SK-N-SH (cell line): ENCODE data around the gene TRPM8. TPM values are rescaled to one million over a fixed set of nuclear protein-coding genes. Genes with fewer than 3 reads are reported as not detected.
A peak's percentile ranks its signal among the peaks of the same experiment; 100 is the strongest.

Source experiments
- CTCF ChIA-PET: fragments of 300-600, 350-600 bp; formaldehyde crosslinking; extraction: SDS; loops from one replicate; lab custom pipeline; 2021; lab: Yijun Ruan, JAX
- POLR2A ChIA-PET: fragments of 350-600 bp; sonication (Branson Sonifier 250); formaldehyde crosslinking; extraction: SDS; loops from one replicate; lab custom pipeline; 2020; ENCODE audit warnings: antibody characterized with exemption, inconsistent platforms; lab: Yijun Ruan, JAX
- DNase-seq: peaks from one replicate; pipeline ENCODE4 v3.0.0; 2012
- H2AFZ ChIP-seq: fragments of 200-600 bp; sonication (generic); 2 replicates; pipeline ENCODE4 v1.8.1; 2016; ENCODE audit warnings: antibody characterized with exemption, mild to moderate bottlenecking, low read depth
- H3F3A ChIP-seq: fragments of 200-600 bp; sonication (generic); replicated peaks from 2 replicates; pipeline ENCODE3; 2016; ENCODE audit warnings: antibody characterized with exemption, mild to moderate bottlenecking; ENCODE audit not compliant: insufficient read depth
- H3K27ac ChIP-seq, 2 experiments: fragments of 200-500 bp in 1 of 2; fragments of 200-600 bp in 1 of 2; sonication (Bioruptor generic) in 1 of 2; sonication (generic), shearing (Covaris generic) in 1 of 2; 2 replicates each; pipeline versions ENCODE4 v1.5.1 to v1.6.1; 2014 to 2016; ENCODE audit warnings: low read depth in 2 of 2, inconsistent platforms in 1 of 2, low read length in 1 of 2, mild to moderate bottlenecking in 1 of 2, mixed read lengths in 1 of 2
- H3K27me3 ChIP-seq: fragments of 200-600 bp; sonication (generic), shearing (Covaris generic); 2 replicates; pipeline ENCODE4 v1.6.1; 2016; ENCODE audit warnings: mixed run types; ENCODE audit not compliant: insufficient read depth
- H3K36me3 ChIP-seq, 2 experiments: fragments of 200-500 bp in 1 of 2; fragments of 200-600 bp in 1 of 2; sonication (Bioruptor generic) in 1 of 2; sonication (generic) in 1 of 2; replicated peaks in 1 of 2; 2 replicates each; pipeline versions ENCODE3 to v1.5.1; 2014 to 2016; ENCODE audit warnings: low read length in 1 of 2, mild to moderate bottlenecking in 1 of 2; ENCODE audit not compliant: insufficient read depth in 2 of 2, control insufficient read depth in 1 of 2
- H3K4me1 ChIP-seq, 2 experiments: fragments of 200-500 bp in 1 of 2; fragments of 200-600 bp in 1 of 2; sonication (Bioruptor generic) in 1 of 2; sonication (generic), shearing (Covaris generic) in 1 of 2; 2 replicates each; pipeline versions ENCODE4 v1.5.1 to v1.6.1; 2014 to 2016; ENCODE audit warnings: low read depth in 1 of 2, low read length in 1 of 2, mixed run types in 1 of 2; ENCODE audit not compliant: insufficient read depth in 2 of 2, control insufficient read depth in 1 of 2
- H3K4me2 ChIP-seq: fragments of 200-600 bp; sonication (generic), shearing (Covaris generic); 2 replicates; pipeline ENCODE4 v1.6.1; 2017; ENCODE audit warnings: mixed run types
- H3K4me3 ChIP-seq, 2 experiments: fragments of 200-500 bp in 1 of 2; fragments of 200-600 bp in 1 of 2; sonication (Bioruptor generic) in 1 of 2; sonication (generic), shearing (Covaris generic) in 1 of 2; 2 replicates each; pipeline versions ENCODE4 v1.5.1 to v1.8.1; 2014 to 2016; ENCODE audit warnings: low read depth in 2 of 2, inconsistent platforms in 1 of 2, low read length in 1 of 2, mild to moderate bottlenecking in 1 of 2, mixed read lengths in 1 of 2, moderate library complexity in 1 of 2
- H3K79me2 ChIP-seq: fragments of 200-600 bp; sonication (generic); 2 replicates; pipeline ENCODE4 v1.8.1; 2017; ENCODE audit warnings: mild to moderate bottlenecking; ENCODE audit not compliant: insufficient read depth
- H3K9ac ChIP-seq: fragments of 200-600 bp; sonication (generic); 2 replicates; pipeline ENCODE4 v1.6.1; 2017; ENCODE audit warnings: mixed run types
- H3K9me2 ChIP-seq: fragments of 200-600 bp; sonication (generic); 2 replicates; pipeline ENCODE4 v1.6.1; 2017; ENCODE audit warnings: mixed run types
- H3K9me3 ChIP-seq: fragments of 200-600 bp; sonication (generic); 2 replicates; pipeline ENCODE4 v1.6.1; 2017; ENCODE audit warnings: mixed run types, mild to moderate bottlenecking, moderate library complexity
- H4K20me1 ChIP-seq: fragments of 200-600 bp; sonication (generic); 2 replicates; pipeline ENCODE4 v1.6.1; 2017; ENCODE audit warnings: mild to moderate bottlenecking, mixed run types; ENCODE audit not compliant: insufficient read depth
- CHD2 ChIP-seq: fragments of 150-350 bp; IDR thresholded peaks from 2 replicates; pipeline ENCODE4 v1.6.1; 2018; ENCODE audit warnings: low read length; ENCODE audit not compliant: partially characterized antibody
- ELF1 ChIP-seq: IDR thresholded peaks from 2 replicates; pipeline ENCODE4 v1.4.0; 2012
- EP300 ChIP-seq, 2 experiments: IDR thresholded peaks; 2 replicates each; pipeline versions ENCODE4 v1.4.0 to v1.6.1; 2012; ENCODE audit warnings: borderline replicate concordance in 1 of 2, low read depth in 1 of 2, low read length in 1 of 2
- EZH2phosphoT487 ChIP-seq: fragments of 200-600 bp; sonication (generic); IDR thresholded peaks from 2 replicates; pipeline ENCODE4 v1.6.1; 2017; ENCODE audit warnings: low read depth, mixed run types, mild to moderate bottlenecking, antibody characterized with exemption, moderate library complexity, borderline replicate concordance
- FOSL2 ChIP-seq: IDR thresholded peaks from 2 replicates; pipeline ENCODE4 v1.4.0; 2012; ENCODE audit warnings: low read depth, mild to moderate bottlenecking, moderate library complexity, borderline replicate concordance
- GABPA ChIP-seq: IDR thresholded peaks from 2 replicates; pipeline ENCODE4 v1.4.0; 2012; ENCODE audit warnings: low read depth, mild to moderate bottlenecking
- MEF2A ChIP-seq: IDR thresholded peaks from 2 replicates; pipeline ENCODE4 v1.4.0; 2012; ENCODE audit warnings: low read depth, borderline replicate concordance
- MXI1 ChIP-seq: IDR thresholded peaks from 2 replicates; pipeline ENCODE4 v1.6.1; 2012; ENCODE audit warnings: mild to moderate bottlenecking, low read depth, low read length, improper control_type of control experiment
- POLR2AphosphoS5 ChIP-seq: IDR thresholded peaks from 2 replicates; pipeline ENCODE4 v1.6.1; 2012; ENCODE audit warnings: low read depth, low read length
- RCOR1 ChIP-seq: fragments of 150-350 bp; IDR thresholded peaks from 2 replicates; pipeline ENCODE4 v1.6.1; 2017; ENCODE audit warnings: antibody characterized with exemption, low read length
- RFX5 ChIP-seq: IDR thresholded peaks from 2 replicates; pipeline ENCODE4 v1.6.1; 2012; ENCODE audit warnings: mild to moderate bottlenecking, improper control_type of control experiment, low read length
- RXRA ChIP-seq: IDR thresholded peaks from 2 replicates; pipeline ENCODE4 v1.4.0; 2012; ENCODE audit warnings: low read depth, mild to moderate bottlenecking, borderline replicate concordance
- SIN3A ChIP-seq: IDR thresholded peaks from 2 replicates; pipeline ENCODE4 v1.6.1; 2012; ENCODE audit warnings: low read depth, mild to moderate bottlenecking, low read length, moderate library complexity, borderline replicate concordance
- SMC3 ChIP-seq: IDR thresholded peaks from 2 replicates; pipeline ENCODE4 v1.6.1; 2012; ENCODE audit warnings: low read depth, low read length, improper control_type of control experiment
- TAF1 ChIP-seq: IDR thresholded peaks from 2 replicates; pipeline ENCODE4 v1.6.1; 2012; ENCODE audit warnings: low read depth, mild to moderate bottlenecking, low read length, moderate library complexity, borderline replicate concordance
- TCF12 ChIP-seq: IDR thresholded peaks from 2 replicates; pipeline ENCODE4 v1.4.0; 2012
- TEAD4 ChIP-seq: IDR thresholded peaks from 2 replicates; pipeline ENCODE4 v1.4.0; 2012; ENCODE audit warnings: mild to moderate bottlenecking, borderline replicate concordance; ENCODE audit not compliant: insufficient read depth
- WGBS: methylation state at CpG from one replicate; pipeline ENCODE4 v1.1.6; 2017; ENCODE audit warnings: low lambda C conversion rate; 5-methylcytosine and 5-hydroxymethylcytosine counted together
- polyA plus RNA-seq, 3 experiments: library from polyadenylated mRNA; depleted of rRNA; stranded (reverse); fragments of >200 nt; gene quantifications; 2 replicates each; pipeline ENCODE4 v1.2.3, GENCODE V29; 2012
- TF ChIP-seq, protein P1 (sequence below): fragments of 200-600 bp; sonication (generic); IDR thresholded peaks from 2 replicates; pipeline ENCODE4 v1.6.1; 2017; ENCODE audit warnings: antibody characterized with exemption, mild to moderate bottlenecking, moderate library complexity
- TF ChIP-seq, protein P2 (sequence below): fragments of 150-350 bp; IDR thresholded peaks from 2 replicates; pipeline ENCODE4 v1.6.1; 2017; ENCODE audit warnings: antibody characterized with exemption, low read length, low read depth, borderline replicate concordance
- TF ChIP-seq, protein P3 (sequence below): IDR thresholded peaks from 2 replicates; pipeline ENCODE4 v1.4.0; 2012; ENCODE audit warnings: low read depth
- TF ChIP-seq, protein P4 (sequence below): IDR thresholded peaks from 2 replicates; pipeline ENCODE4 v1.4.0; 2012; ENCODE audit warnings: low read depth, borderline replicate concordance
- TF ChIP-seq, protein P5 (sequence below): fragments of 150-350 bp; IDR thresholded peaks from 2 replicates; pipeline ENCODE4 v1.6.1; 2016; ENCODE audit warnings: mild to moderate bottlenecking, low read depth, low read length
- TF ChIP-seq, protein P6 (sequence below): IDR thresholded peaks from 2 replicates; pipeline ENCODE4 v1.4.0; 2012; ENCODE audit warnings: low read depth, borderline replicate concordance

The TRPM8 gene
- polyA plus RNA-seq, 1 of the 3 experiments (the other 2 are of a cell fraction) = 0.85 TPM

DNA sequence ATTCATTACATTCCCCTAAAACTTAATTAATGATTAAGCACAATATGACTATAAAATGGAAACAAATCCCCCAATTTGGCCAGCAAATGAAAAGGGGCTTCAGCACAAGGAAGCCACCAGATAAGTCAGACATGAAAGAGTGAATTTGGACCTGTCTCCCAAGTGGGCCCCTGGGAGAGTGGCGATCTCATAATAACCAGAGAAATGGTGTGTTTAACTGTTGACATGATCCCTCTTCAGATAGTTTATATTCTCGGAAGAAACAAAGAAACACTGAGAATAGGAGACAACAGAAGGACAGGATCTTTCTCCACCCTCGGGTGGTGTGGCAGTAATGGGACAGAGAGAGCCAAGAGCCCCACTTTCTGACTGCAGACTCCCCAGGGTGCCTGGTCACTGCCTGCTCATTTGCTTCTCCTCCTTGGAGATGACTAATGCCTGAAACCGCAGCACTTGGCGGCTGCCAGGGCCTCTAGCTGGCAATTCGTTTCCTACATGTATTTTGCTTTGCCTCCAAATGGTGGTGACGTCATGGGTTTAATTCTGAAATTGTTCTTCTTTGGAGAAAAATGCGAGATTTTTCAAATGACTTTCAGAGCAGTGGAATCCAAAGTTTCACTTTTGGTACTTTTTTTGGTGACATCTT, 86.9 kb downstream of the TRPM8 start (continued):
- TF ChIP-seq, protein P1, sequence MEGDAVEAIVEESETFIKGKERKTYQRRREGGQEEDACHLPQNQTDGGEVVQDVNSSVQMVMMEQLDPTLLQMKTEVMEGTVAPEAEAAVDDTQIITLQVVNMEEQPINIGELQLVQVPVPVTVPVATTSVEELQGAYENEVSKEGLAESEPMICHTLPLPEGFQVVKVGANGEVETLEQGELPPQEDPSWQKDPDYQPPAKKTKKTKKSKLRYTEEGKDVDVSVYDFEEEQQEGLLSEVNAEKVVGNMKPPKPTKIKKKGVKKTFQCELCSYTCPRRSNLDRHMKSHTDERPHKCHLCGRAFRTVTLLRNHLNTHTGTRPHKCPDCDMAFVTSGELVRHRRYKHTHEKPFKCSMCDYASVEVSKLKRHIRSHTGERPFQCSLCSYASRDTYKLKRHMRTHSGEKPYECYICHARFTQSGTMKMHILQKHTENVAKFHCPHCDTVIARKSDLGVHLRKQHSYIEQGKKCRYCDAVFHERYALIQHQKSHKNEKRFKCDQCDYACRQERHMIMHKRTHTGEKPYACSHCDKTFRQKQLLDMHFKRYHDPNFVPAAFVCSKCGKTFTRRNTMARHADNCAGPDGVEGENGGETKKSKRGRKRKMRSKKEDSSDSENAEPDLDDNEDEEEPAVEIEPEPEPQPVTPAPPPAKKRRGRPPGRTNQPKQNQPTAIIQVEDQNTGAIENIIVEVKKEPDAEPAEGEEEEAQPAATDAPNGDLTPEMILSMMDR = no peak
- no peak; the same call in 1 of the 2 replicates for TF ChIP-seq RXRA
- TF ChIP-seq, protein P2, sequence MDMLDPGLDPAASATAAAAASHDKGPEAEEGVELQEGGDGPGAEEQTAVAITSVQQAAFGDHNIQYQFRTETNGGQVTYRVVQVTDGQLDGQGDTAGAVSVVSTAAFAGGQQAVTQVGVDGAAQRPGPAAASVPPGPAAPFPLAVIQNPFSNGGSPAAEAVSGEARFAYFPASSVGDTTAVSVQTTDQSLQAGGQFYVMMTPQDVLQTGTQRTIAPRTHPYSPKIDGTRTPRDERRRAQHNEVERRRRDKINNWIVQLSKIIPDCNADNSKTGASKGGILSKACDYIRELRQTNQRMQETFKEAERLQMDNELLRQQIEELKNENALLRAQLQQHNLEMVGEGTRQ = no peak
- no peak for TF ChIP-seq EZH2phosphoT487
- 0 out of 2 replicates have a peak, but pooled peaks have one; percentile 28 for TF ChIP-seq POLR2AphosphoS5
- peak in 1 of 2 experiments; percentile 89; a peak in 2 of 4 replicates for TF ChIP-seq EP300 (IDR thresholded peaks at IDR 0.05; ENCODE audit: borderline replicate concordance in 1 of 2, low read depth in 1 of 2, low read length in 1 of 2)
- TF ChIP-seq FOSL2 = peak; percentile 92
- TF ChIP-seq, protein P3, sequence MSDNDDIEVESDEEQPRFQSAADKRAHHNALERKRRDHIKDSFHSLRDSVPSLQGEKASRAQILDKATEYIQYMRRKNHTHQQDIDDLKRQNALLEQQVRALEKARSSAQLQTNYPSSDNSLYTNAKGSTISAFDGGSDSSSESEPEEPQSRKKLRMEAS = peak; percentile 82
- peak; percentile 81 for TF ChIP-seq TCF12
- TF ChIP-seq, protein P4, sequence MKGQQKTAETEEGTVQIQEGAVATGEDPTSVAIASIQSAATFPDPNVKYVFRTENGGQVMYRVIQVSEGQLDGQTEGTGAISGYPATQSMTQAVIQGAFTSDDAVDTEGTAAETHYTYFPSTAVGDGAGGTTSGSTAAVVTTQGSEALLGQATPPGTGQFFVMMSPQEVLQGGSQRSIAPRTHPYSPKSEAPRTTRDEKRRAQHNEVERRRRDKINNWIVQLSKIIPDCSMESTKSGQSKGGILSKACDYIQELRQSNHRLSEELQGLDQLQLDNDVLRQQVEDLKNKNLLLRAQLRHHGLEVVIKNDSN = no peak
- TF ChIP-seq MXI1 = no peak
- TF ChIP-seq SIN3A = 0 out of 2 replicates have a peak, but pooled peaks have one; percentile 50
- TF ChIP-seq SMC3 = no peak
- TF ChIP-seq GABPA = no peak
- TF ChIP-seq ELF1 = 0 out of 2 replicates have a peak, but pooled peaks have one; percentile 38
- 0 out of 2 replicates have a peak, but pooled peaks have one; percentile 31 for TF ChIP-seq TEAD4

DNA sequence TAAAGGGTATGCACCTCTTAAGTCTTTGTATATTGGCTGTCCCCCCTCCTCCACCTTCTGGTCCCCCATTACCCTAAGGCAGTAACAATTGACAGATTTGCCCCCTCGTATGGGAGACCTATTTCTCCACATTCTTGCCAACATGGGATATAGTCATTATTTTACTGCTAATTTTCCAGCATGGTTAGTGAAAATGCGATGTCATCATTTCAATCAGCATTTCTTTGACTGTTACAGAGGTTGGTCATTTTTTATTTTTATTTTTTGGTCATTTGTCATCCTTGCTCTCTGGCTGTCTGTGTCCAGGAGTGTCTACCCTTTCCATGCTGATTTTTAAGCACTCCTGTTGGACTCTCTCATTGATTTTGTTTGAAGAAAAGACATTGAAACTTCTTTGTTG, 88.0 kb downstream of the TRPM8 start:
- ChIA-PET CTCF (no interaction called here), POLR2A (no interaction called here)
- H3K27me3 ChIP-seq = no peaks in the 10 kb centered on the region
- no peaks in the 10 kb centered on the region for H3K79me2 ChIP-seq
- H4K20me1 ChIP-seq = no peaks in the 10 kb centered on the region
- WGBS = 96% methylated on average over 2 of the region's 2 CpGs
- no peaks in the 10 kb centered on the region for H3K36me3 ChIP-seq
- H2AFZ ChIP-seq = no peak overlapping the region; the same call in 1 of the 2 replicates
- no peak overlapping the region for H3K4me3 ChIP-seq
- H3K27ac ChIP-seq = peak overlapping the region in 1 of 2 experiments; percentile 83; a peak in 1 of 4 replicates
- H3K4me2 ChIP-seq = 0 out of 2 replicates have a peak overlapping the region, but pooled peaks have one; percentile 28
- H3K9me2 ChIP-seq = no peaks in the 10 kb centered on the region
- no peak overlapping the region for H3K9ac ChIP-seq
- H3K9me3 ChIP-seq = no peaks in the 10 kb centered on the region
- peaks cover 0 to 17% of the 10 kb centered on the region in 2 experiments; a peak in 3 of 4 replicates for H3K4me1 ChIP-seq
- H3F3A ChIP-seq = peaks cover 4% of the 10 kb centered on the region
- no peak for DNase-seq
- TF ChIP-seq, protein P5, sequence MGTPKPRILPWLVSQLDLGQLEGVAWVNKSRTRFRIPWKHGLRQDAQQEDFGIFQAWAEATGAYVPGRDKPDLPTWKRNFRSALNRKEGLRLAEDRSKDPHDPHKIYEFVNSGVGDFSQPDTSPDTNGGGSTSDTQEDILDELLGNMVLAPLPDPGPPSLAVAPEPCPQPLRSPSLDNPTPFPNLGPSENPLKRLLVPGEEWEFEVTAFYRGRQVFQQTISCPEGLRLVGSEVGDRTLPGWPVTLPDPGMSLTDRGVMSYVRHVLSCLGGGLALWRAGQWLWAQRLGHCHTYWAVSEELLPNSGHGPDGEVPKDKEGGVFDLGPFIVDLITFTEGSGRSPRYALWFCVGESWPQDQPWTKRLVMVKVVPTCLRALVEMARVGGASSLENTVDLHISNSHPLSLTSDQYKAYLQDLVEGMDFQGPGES = no peak
- TF ChIP-seq RFX5 (no peak), MEF2A (no peak), ELF1 (no peak), POLR2AphosphoS5 (no peak), RCOR1 (no peak), TAF1 (no peak), GABPA (no peak), CHD2 (no peak), TEAD4 (no peak)
- TF ChIP-seq, protein P6, sequence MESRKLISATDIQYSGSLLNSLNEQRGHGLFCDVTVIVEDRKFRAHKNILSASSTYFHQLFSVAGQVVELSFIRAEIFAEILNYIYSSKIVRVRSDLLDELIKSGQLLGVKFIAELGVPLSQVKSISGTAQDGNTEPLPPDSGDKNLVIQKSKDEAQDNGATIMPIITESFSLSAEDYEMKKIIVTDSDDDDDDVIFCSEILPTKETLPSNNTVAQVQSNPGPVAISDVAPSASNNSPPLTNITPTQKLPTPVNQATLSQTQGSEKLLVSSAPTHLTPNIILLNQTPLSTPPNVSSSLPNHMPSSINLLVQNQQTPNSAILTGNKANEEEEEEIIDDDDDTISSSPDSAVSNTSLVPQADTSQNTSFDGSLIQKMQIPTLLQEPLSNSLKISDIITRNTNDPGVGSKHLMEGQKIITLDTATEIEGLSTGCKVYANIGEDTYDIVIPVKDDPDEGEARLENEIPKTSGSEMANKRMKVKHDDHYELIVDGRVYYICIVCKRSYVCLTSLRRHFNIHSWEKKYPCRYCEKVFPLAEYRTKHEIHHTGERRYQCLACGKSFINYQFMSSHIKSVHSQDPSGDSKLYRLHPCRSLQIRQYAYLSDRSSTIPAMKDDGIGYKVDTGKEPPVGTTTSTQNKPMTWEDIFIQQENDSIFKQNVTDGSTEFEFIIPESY = no peak
- TF ChIP-seq, protein P3 = no peak
- TF ChIP-seq, protein P4 = no peak
